H7 (cell line): ENCODE measurements around the gene RGS7. TPM values are rescaled to one million over a fixed set of nuclear protein-coding genes. Genes with fewer than 3 reads are reported as not detected.
"Not testable (repeated sequence)": the region's sequence is repeated elsewhere in the genome, so short reads cannot be mapped to it uniquely, and the experiment has no call there.

Experiments used
- DNase-seq: peaks from one replicate; pipeline ENCODE4 v3.0.0; 2012
- H3K27me3 ChIP-seq: 2 replicates; pipeline ENCODE4 v1.6.0; 2011; ENCODE audit warnings: mild to moderate bottlenecking, low read length; ENCODE audit not compliant: control insufficient read depth, insufficient read depth
- H3K36me3 ChIP-seq: replicated peaks from 2 replicates; pipeline ENCODE4 v1.5.1; 2011; ENCODE audit warnings: low read length; ENCODE audit not compliant: control insufficient read depth, insufficient read depth
- H3K4me3 ChIP-seq: 2 replicates; pipeline ENCODE4 v1.5.1; 2011; ENCODE audit warnings: low read depth, mild to moderate bottlenecking, control low read depth, low read length, moderate library complexity; ENCODE audit not compliant: insufficient read depth
- total RNA-seq: library from RNA; depleted of rRNA; stranded (reverse); fragments of >200 nt; shearing (Covaris generic); gene quantifications from 2 replicates; pipeline ENCODE4 v1.2.3, GENCODE V29; 2014

RGS7 gene
- total RNA-seq, 1 experiment from 2014 or later: 1.6 TPM

- no peaks in the 10 kb centered on the region for H3K36me3 ChIP-seq
- H3K27me3 ChIP-seq: no peaks in the 10 kb centered on the region
- no peak for DNase-seq
- H3K4me3 ChIP-seq: no peak overlapping the region
Observed at GRCh38 chr1:241180569-241180968, 176.4 kb downstream of the RGS7 start.

GRCh38 chr1:241177660-241178059 is 179.3 kb downstream of the RGS7 start:
- no peak for DNase-seq
- Histone ChIP-seq H3K27me3 (no peaks in the 10 kb centered on the region), H3K36me3 (no peaks in the 10 kb centered on the region), H3K4me3 (no peak overlapping the region)

GRCh38 chr1:241172486-241172885 is 184.5 kb downstream of the RGS7 start:
- DNase-seq: no peak
- Histone ChIP-seq H3K27me3 (no peaks in the 10 kb centered on the region), H3K36me3 (no peaks in the 10 kb centered on the region), H3K4me3 (no peak overlapping the region)

GRCh38 chr1:241171991-241172390 is 185.0 kb downstream of the RGS7 start:
- Histone ChIP-seq H3K27me3 (no peaks in the 10 kb centered on the region), H3K4me3 (no peak overlapping the region), H3K36me3 (no peaks in the 10 kb centered on the region)
- DNase-seq: no peak

GRCh38 chr1:241167121-241167630 is 189.8 kb downstream of the RGS7 start:
- no peak overlapping the region for H3K4me3 ChIP-seq
- no peak for DNase-seq
- H3K36me3 ChIP-seq: no peaks in the 10 kb centered on the region
- no peaks in the 10 kb centered on the region for H3K27me3 ChIP-seq

GRCh38 chr1:241166625-241167024 is 190.4 kb downstream of the RGS7 start:
- Histone ChIP-seq H3K4me3 (no peak overlapping the region), H3K36me3 (no peaks in the 10 kb centered on the region), H3K27me3 (no peaks in the 10 kb centered on the region)
- no peak for DNase-seq

DNA sequence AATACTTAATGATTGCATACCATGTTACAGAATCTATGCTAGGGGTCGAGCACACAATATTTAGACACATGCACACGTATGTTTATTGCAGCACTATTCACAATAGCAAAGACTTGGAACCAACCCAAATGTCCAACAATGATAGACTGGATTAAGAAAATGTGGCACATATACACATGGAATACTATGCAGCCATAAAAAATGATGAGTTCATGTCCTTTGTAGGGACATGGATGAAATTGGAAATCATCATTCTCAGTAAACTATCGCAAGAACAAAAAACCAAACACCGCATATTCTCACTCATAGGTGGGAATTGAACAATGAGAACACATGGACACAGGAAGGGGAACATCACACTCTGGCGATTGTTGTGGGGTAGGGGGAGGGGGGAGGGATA is 191.7 kb downstream of the RGS7 start:
- not testable (repeated sequence) for DNase-seq, H3K36me3 ChIP-seq, H3K4me3 ChIP-seq, H3K27me3 ChIP-seq

GRCh38 chr1:241163363-241163762 is 193.6 kb downstream of the RGS7 start:
- Histone ChIP-seq H3K36me3 (no peaks in the 10 kb centered on the region), H3K27me3 (no peaks in the 10 kb centered on the region)
- DNase-seq: peak; percentile 6

DNA sequence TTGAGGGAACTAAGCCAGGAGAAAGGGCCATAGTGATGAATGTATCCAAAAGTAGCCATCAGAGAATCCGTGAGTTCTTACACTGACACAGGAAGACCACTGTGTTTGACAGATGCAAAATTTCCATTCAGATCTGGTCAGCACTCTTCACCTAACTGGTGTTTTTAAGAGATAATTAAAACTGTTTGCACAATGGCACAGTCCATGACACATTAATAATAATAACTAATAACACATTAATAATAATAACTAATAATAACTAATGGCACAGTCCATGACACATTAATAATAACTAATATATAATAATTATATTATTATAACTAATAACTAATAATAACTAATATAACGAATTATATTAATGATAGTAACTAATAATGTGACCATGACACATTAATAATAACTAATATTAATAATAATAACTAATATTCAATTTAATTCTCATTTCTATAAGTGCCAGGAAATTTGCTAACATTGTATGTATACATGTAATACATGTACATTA is 195.8 kb downstream of the RGS7 start:
- Histone ChIP-seq H3K36me3 (no peaks in the 10 kb centered on the region), H3K4me3 (no peak overlapping the region), H3K27me3 (no peaks in the 10 kb centered on the region)
- no peak for DNase-seq

More at GRCh38 chr1:241163363-241163762, 193.6 kb downstream of the RGS7 start:
- H3K4me3 ChIP-seq: no peak overlapping the region

DNA sequence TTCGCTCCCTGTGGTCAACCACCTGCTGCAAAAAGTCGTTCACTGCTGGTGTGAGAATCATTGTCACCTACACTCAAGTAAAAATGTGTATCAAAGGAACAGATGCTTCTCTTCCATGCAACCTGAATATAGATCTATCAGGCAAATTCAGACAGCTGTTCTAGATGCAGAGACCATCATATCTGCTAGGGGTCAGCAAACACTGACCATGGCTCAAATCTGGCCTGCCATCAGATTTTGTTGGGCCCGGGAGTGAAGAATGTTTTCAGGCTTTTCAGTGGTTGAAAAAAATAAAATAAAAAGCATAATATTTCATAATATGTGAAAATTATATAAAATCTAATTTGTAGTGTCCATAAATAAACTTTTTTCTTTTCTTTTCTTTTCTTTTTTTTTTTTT is 199.6 kb downstream of the RGS7 start:
- DNase-seq: no peak
- no peaks in the 10 kb centered on the region for H3K27me3 ChIP-seq
- H3K4me3 ChIP-seq: no peak overlapping the region
- H3K36me3 ChIP-seq: no peaks in the 10 kb centered on the region

DNA sequence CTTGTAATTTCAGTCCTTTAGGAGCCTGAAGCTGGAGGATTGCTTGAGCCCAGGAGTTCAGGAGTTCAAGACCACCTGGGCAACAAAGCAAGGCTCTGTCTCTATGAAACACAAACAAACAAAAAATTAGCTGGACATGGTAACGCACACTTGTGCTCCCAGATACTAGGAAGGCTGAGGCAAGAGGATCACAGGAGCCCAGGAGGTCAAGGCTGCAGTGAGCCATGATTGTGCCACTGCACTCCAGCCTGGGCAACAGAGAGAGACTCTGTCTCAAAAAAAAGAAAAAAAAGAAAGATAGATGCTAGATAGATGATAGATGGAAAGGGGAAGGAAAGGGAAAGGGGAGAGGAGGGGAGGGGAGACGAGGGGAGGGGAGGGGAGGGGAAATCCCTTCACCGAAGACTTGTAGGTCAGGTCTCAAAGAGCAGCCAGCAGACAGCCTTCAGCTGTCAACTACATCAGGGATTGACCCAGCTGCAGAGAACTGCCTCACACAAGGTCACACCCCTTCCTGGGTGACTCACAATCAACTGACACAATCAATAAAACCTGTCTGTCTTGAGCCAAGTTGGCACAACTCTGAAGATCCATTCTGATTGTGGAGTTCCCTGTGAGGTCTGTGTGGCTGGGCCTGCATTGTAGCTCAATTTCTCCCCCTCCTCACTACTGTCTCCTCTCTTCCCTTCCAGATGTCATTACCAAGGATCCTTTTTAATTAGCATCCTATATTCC is 200.6 kb downstream of the RGS7 start:
- no peaks in the 10 kb centered on the region for H3K36me3 ChIP-seq
- no peaks in the 10 kb centered on the region for H3K27me3 ChIP-seq
- DNase-seq: no peak
- H3K4me3 ChIP-seq: no peak overlapping the region

DNA sequence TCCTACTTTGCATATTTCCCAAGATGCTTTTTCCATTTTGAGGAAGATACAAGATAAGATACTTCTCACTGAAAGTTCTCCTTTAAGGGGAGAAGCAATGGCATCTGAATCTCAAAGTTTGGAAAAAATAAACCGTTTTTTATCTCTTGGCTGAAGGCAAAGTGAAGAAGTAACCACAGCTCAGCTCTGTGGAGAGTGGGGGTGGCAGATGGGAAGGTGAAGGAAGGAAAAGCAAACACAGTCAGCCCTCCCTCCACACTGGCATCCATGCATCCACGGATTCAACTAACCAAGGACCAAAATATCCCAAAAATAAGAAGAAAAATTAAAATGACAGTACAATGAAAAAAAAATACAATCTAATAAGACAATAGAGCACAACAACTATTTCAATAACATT is 211.1 kb downstream of the RGS7 start:
- Histone ChIP-seq H3K4me3 (no peak overlapping the region), H3K36me3 (no peaks in the 10 kb centered on the region), H3K27me3 (no peaks in the 10 kb centered on the region)
- no peak for DNase-seq

GRCh38 chr1:241143765-241144442 is 213.1 kb downstream of the RGS7 start:
- Histone ChIP-seq H3K36me3 (no peaks in the 10 kb centered on the region), H3K4me3 (no peak overlapping the region), H3K27me3 (no peaks in the 10 kb centered on the region)
- DNase-seq: no peak

GRCh38 chr1:241142493-241142892 is 214.5 kb downstream of the RGS7 start:
- Histone ChIP-seq H3K36me3 (no peaks in the 10 kb centered on the region), H3K27me3 (no peaks in the 10 kb centered on the region), H3K4me3 (no peak overlapping the region)
- no peak for DNase-seq

DNA sequence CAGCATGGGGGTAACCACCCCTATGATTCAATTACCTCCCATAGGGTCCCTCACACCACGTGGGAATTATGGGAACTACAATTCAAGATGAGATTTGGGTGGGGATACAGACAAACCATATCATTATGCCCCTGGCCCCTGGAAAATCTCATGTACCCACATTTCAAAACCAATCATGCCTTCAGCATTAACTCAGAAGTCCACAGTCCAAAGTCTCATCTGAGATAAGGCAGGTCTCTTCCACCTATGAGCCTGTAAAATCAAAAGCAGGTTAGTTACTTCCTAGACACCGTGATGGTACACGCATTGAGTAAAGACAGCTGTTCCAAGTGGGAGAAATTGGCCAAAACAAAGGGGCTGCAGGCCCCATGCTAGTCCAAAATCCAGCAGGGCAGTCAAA is 215.4 kb downstream of the RGS7 start:
- H3K4me3 ChIP-seq, DNase-seq, H3K27me3 ChIP-seq, H3K36me3 ChIP-seq: not testable (repeated sequence)
